Keratinocyte (primary cell): ENCODE measurements around the gene MAEL. TPM values are rescaled to one million over a fixed set of nuclear protein-coding genes. Genes with fewer than 3 reads are reported as not detected.

Experiments used
- DNase-seq: peaks from one replicate; pipeline ENCODE4 v3.0.0-alpha.2; 2011; ENCODE audit warnings: low read depth, missing footprints, low spot score
- FAIRE-seq: peaks from 2 replicates; lab custom pipeline; 2011; peaks lifted over from hg19 to GRCh38; lab: Jason Lieb, UNC
- H2AFZ ChIP-seq: 2 replicates; pipeline ENCODE4 v1.6.0; 2012; ENCODE audit warnings: low read length, control low read depth, inconsistent platforms; ENCODE audit not compliant: control insufficient read depth
- H3K27ac ChIP-seq: 2 replicates; pipeline ENCODE4 v1.5.1; 2011; ENCODE audit warnings: low read length; ENCODE audit not compliant: control insufficient read depth, insufficient read depth
- H3K27me3 ChIP-seq: 3 replicates; pipeline ENCODE4 v1.6.0; 2011; ENCODE audit warnings: low read length; ENCODE audit not compliant: control insufficient read depth, insufficient read depth; ENCODE audit errors: extremely low read depth
- H3K36me3 ChIP-seq, 2 experiments: 2 replicates in 1 of 2; 3 replicates in 1 of 2; pipeline ENCODE4 v1.5.1; 2011; ENCODE audit warnings: low read length in 2 of 2, mild to moderate bottlenecking in 1 of 2; ENCODE audit not compliant: control insufficient read depth in 2 of 2, insufficient read depth in 2 of 2; ENCODE audit errors: extremely low read depth in 1 of 2
- H3K4me1 ChIP-seq: 3 replicates; pipeline ENCODE4 v1.5.1; 2011; ENCODE audit warnings: low read length; ENCODE audit not compliant: control insufficient read depth, insufficient read depth; ENCODE audit errors: extremely low read depth
- H3K4me2 ChIP-seq: 3 replicates; pipeline ENCODE4 v1.6.0; 2011; ENCODE audit warnings: low read depth, low read length; ENCODE audit not compliant: control insufficient read depth, insufficient read depth; ENCODE audit errors: extremely low read depth
- H3K4me3 ChIP-seq, 3 experiments: fragments of 200-600 bp in 1 of 3; sonication (generic) in 1 of 3; 2 replicates in 2 of 3; 3 replicates in 1 of 3; pipeline ENCODE4 v1.5.1; 2011 to 2016; ENCODE audit warnings: low read length in 3 of 3, mild to moderate bottlenecking in 3 of 3, control low read depth in 2 of 3, inconsistent platforms in 1 of 3, low read depth in 1 of 3, mixed read lengths in 1 of 3, mixed run types in 1 of 3, moderate library complexity in 1 of 3; ENCODE audit not compliant: control insufficient read depth in 2 of 3, insufficient read depth in 2 of 3; ENCODE audit errors: extremely low read depth in 1 of 3
- H3K79me2 ChIP-seq: 2 replicates; pipeline ENCODE4 v1.6.0; 2012; ENCODE audit warnings: low read length; ENCODE audit not compliant: control insufficient read depth, insufficient read depth
- H3K9ac ChIP-seq: 3 replicates; pipeline ENCODE4 v1.6.0; 2011; ENCODE audit warnings: low read length; ENCODE audit not compliant: control insufficient read depth, insufficient read depth; ENCODE audit errors: extremely low read depth
- H3K9me1 ChIP-seq: 3 replicates; pipeline ENCODE4 v1.6.0; 2011; ENCODE audit warnings: low read length; ENCODE audit not compliant: control insufficient read depth, insufficient read depth; ENCODE audit errors: extremely low read depth
- H3K9me3 ChIP-seq: 2 replicates; pipeline ENCODE4 v1.5.1; 2012; ENCODE audit warnings: low read depth, low read length; ENCODE audit not compliant: control insufficient read depth
- H4K20me1 ChIP-seq: 3 replicates; pipeline ENCODE4 v1.6.0; 2011; ENCODE audit warnings: low read length; ENCODE audit not compliant: control insufficient read depth, insufficient read depth; ENCODE audit errors: extremely low read depth
- EZH2 ChIP-seq: IDR thresholded peaks from one replicate; pipeline ENCODE4 v1.6.1; 2012; ENCODE audit warnings: inconsistent platforms, mild to moderate bottlenecking, low read length, moderate library complexity
- dilution Hi-C: fragments of 300-500 bp; cut with MboI; formaldehyde crosslinking; loops from one replicate; pipeline ENCODE4 v1.7.0; 2020; ENCODE audit warnings: low sequenced_read_pairs; ENCODE audit not compliant: extremely low pct_ligation_motif_present
- polyA plus RNA-seq, 5 experiments: library from polyadenylated mRNA; depleted of rRNA in 3 of 5; stranded (reverse) in 3 of 5; stranded (forward) in 1 of 5; unstranded in 1 of 5; fragments of >200 nt; gene quantifications; 1 replicate in 1 of 5; 2 replicates in 3 of 5; 3 replicates in 1 of 5; pipeline versions ENCODE4 v1.2.1 to v1.2.3, GENCODE V29; 2011 to 2012; ENCODE audit warnings: missing spikeins in 2 of 5, low read depth in 1 of 5, low replicate concordance in 1 of 5
- TF ChIP-seq, protein P1 (sequence below), 3 experiments: IDR thresholded peaks in 1 of 3; conservative IDR thresholded peaks in 1 of 3; optimal IDR thresholded peaks in 1 of 3; 2 replicates in 2 of 3; 3 replicates in 1 of 3; pipeline versions ENCODE3 to v1.5.1; 2011; ENCODE audit warnings: low read length in 3 of 3, mild to moderate bottlenecking in 3 of 3, moderate library complexity in 2 of 3, control low read depth in 1 of 3, inconsistent platforms in 1 of 3; ENCODE audit not compliant: insufficient read depth in 2 of 3; ENCODE audit errors: extremely low read depth in 1 of 3

Gene MAEL
- polyA plus RNA-seq, 1 donor (not counting 4 experiments of a cell fraction or from before 2014, with no cell fraction given), result not detected

DNA sequence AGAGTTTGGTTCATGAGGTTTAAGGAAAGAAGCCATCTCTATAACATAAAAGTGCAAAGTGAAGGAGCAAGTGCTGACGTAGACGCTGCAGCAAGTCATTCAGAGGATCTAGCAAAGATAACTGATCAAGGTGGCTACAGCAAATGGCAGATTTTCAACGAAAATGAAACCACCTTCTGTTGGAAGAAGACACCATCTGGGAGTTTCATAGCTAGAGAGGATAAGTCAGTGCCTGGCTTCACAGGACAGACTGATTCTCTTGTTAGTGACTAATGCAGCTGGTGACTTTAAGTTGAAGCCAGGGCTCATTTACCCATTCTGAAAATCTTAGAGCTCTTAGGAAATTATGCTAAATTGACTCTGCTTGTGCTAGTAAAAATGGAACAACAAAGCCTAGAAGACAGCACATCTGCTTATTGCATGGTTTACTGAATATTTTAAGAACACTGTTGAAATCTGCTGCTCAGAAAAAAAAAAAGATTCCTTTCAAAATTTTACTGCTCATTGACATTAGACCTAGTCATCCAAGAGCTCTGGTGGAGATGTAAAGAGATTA is 10.5 kb downstream of the MAEL start:
- TF ChIP-seq EZH2, result no peak
- TF ChIP-seq, protein P1, sequence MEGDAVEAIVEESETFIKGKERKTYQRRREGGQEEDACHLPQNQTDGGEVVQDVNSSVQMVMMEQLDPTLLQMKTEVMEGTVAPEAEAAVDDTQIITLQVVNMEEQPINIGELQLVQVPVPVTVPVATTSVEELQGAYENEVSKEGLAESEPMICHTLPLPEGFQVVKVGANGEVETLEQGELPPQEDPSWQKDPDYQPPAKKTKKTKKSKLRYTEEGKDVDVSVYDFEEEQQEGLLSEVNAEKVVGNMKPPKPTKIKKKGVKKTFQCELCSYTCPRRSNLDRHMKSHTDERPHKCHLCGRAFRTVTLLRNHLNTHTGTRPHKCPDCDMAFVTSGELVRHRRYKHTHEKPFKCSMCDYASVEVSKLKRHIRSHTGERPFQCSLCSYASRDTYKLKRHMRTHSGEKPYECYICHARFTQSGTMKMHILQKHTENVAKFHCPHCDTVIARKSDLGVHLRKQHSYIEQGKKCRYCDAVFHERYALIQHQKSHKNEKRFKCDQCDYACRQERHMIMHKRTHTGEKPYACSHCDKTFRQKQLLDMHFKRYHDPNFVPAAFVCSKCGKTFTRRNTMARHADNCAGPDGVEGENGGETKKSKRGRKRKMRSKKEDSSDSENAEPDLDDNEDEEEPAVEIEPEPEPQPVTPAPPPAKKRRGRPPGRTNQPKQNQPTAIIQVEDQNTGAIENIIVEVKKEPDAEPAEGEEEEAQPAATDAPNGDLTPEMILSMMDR (optimal IDR thresholded peaks at IDR 0.05 in 1 of 3, IDR thresholded peaks at IDR 0.05 in 1 of 3, conservative IDR thresholded peaks at IDR 0.05 in 1 of 3; ENCODE audit: extremely low read depth in 1 of 3, insufficient read depth in 2 of 3, low read length in 3 of 3), result no peak
- DNase-seq (no peak), FAIRE-seq (no peak)
- Histone ChIP-seq H3K9ac (no peak overlapping the region), H3K4me1 (no peaks in the 10 kb centered on the region), H3K27me3 (no peaks in the 10 kb centered on the region), H3K4me2 (no peak overlapping the region), H3K27ac (no peak overlapping the region), H3K9me1 (no peaks in the 10 kb centered on the region), H2AFZ (no peak overlapping the region), H3K36me3 (no peaks in the 10 kb centered on the region), H4K20me1 (no peaks in the 10 kb centered on the region), H3K4me3 (no peak overlapping the region), H3K9me3 (no peaks in the 10 kb centered on the region), H3K79me2 (no peaks in the 10 kb centered on the region)
- dilution Hi-C loops, result no loop called here

DNA sequence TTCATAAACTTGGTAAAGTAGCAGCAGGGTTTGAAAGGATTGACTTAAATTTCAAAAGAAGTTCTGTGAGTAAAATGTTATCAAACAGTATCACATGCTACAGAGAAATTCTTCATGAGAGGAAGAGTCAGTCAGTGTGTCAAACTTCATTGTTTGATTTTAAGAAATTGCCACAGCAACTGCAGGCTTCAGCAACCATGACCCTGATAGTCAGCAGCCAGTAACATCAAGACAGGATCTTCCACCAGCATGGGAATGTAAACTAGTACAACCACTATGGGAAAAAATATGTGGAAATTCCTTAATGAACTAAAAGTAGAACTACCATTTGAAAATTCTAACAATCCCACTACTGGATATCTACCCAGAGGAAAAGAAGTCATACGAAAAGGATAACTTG is 11.5 kb downstream of the MAEL start:
- DNase-seq, result no peak
- H3K9ac ChIP-seq, result no peak overlapping the region
- H3K79me2 ChIP-seq, result no peaks in the 10 kb centered on the region
- H3K36me3 ChIP-seq, result no peaks in the 10 kb centered on the region
- H2AFZ ChIP-seq, result no peak overlapping the region
- dilution Hi-C loops, result no loop called here
- no peaks in the 10 kb centered on the region for H4K20me1 ChIP-seq
- no peaks in the 10 kb centered on the region for H3K9me1 ChIP-seq
- no peaks in the 10 kb centered on the region for H3K4me1 ChIP-seq
- H3K9me3 ChIP-seq, result no peaks in the 10 kb centered on the region
- no peak overlapping the region for H3K4me3 ChIP-seq
- H3K27ac ChIP-seq, result no peak overlapping the region
- H3K27me3 ChIP-seq, result no peaks in the 10 kb centered on the region
- FAIRE-seq, result no peak
- H3K4me2 ChIP-seq, result no peak overlapping the region
- TF ChIP-seq EZH2, result no peak
- TF ChIP-seq, protein P1 (optimal IDR thresholded peaks at IDR 0.05 in 1 of 3, IDR thresholded peaks at IDR 0.05 in 1 of 3, conservative IDR thresholded peaks at IDR 0.05 in 1 of 3; ENCODE audit: extremely low read depth in 1 of 3, insufficient read depth in 2 of 3, low read length in 3 of 3), result no peak
